ENCODE measurements around the gene IFI27L1. TPM values are rescaled to one million over a fixed set of nuclear protein-coding genes. Genes with fewer than 3 reads are reported as not detected.

Gene IFI27L1
- total RNA-seq, 4 donors from 2014 or later = 7.2 to 11.4 (median 9.3) TPM

DNA sequence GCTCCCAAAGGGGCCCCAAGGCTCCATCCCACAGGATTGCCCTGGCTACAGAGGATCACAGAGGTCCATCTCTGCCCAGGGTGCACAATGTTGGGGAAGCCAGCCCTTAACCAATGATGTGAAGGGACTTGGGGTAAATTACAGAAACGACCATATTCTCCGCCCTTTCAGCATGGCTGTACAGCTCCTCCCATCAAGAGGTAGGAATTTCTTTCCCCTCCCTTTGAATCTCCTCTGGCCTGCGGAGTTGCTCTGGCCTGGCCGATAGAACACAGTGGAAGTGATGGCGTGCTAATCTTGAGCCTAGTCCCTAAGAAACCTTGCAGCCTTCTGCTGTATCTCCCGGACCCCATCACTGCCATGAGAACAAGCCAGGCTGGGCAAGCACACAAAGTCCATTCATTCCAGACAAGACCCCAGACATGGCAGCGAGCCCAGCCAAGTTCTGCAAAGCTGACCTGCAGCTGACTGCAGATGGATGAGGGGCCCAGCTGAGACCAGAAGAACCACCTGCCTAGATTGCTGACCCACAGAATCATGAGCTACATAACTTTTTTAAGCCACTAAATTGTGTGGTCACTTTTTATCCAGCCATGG, 22.5 kb downstream of the IFI27L1 start:
- no peak overlapping the region for H3K27ac ChIP-seq
- H3K9me3 ChIP-seq = no peaks in the 10 kb centered on the region
- 71% methylated on average over 7 of the region's 7 CpGs for WGBS
- H3K4me3 ChIP-seq = no peak overlapping the region
- no peaks in the 10 kb centered on the region for H3K36me3 ChIP-seq
- peak in 1 of 2 donors; percentile 46 for DNase-seq (ENCODE audit: low spot score in 2 of 2)
- no peaks in the 10 kb centered on the region for H3K27me3 ChIP-seq
- H3K4me1 ChIP-seq = peaks cover 5% of the 10 kb centered on the region
- no peak for TF ChIP-seq EP300 (IDR thresholded peaks at IDR 0.05)
- TF ChIP-seq POLR2A (IDR thresholded peaks at IDR 0.05) = no peak

- Histone ChIP-seq H3K27ac (no peak overlapping the region), H3K27me3 (no peaks in the 10 kb centered on the region), H3K4me3 (no peak overlapping the region), H3K9me3 (no peaks in the 10 kb centered on the region), H3K4me1 (peaks cover 15% of the 10 kb centered on the region), H3K36me3 (no peaks in the 10 kb centered on the region)
- DNase-seq (ENCODE audit: low spot score in 2 of 2) = no peak
- 63% methylated on average over 10 of the region's 10 CpGs for WGBS
- TF ChIP-seq POLR2AphosphoS5 (IDR thresholded peaks at IDR 0.05) (no peak), POLR2A (IDR thresholded peaks at IDR 0.05) (no peak), EP300 (IDR thresholded peaks at IDR 0.05) (no peak)
- TF ChIP-seq, protein P1, sequence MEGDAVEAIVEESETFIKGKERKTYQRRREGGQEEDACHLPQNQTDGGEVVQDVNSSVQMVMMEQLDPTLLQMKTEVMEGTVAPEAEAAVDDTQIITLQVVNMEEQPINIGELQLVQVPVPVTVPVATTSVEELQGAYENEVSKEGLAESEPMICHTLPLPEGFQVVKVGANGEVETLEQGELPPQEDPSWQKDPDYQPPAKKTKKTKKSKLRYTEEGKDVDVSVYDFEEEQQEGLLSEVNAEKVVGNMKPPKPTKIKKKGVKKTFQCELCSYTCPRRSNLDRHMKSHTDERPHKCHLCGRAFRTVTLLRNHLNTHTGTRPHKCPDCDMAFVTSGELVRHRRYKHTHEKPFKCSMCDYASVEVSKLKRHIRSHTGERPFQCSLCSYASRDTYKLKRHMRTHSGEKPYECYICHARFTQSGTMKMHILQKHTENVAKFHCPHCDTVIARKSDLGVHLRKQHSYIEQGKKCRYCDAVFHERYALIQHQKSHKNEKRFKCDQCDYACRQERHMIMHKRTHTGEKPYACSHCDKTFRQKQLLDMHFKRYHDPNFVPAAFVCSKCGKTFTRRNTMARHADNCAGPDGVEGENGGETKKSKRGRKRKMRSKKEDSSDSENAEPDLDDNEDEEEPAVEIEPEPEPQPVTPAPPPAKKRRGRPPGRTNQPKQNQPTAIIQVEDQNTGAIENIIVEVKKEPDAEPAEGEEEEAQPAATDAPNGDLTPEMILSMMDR (IDR thresholded peaks at IDR 0.05) = no peak
Observed at GRCh38 chr14:94104731-94105130, 23.6 kb downstream of the IFI27L1 start.

DNA sequence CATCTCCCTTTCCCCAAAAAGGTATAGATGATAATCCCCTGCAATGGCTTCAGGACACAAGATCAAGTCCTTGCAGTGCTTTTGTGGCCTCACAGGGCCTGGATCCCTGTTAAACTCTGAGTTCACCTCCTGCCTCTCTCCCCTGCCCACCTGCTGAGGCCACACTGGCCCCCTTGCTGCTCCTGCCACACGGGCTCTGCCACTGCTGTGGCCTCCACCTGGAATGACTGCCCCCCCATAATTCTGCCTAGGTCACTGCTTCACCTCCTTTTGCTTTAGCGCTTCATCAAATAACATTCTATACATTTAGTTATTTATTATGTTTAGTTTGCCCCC, 28.8 kb downstream of the IFI27L1 start:
- Histone ChIP-seq H3K4me1 (peaks cover 43% of the 10 kb centered on the region), H3K27ac (peak overlapping the region; percentile 54), H3K36me3 (no peaks in the 10 kb centered on the region), H3K4me3 (no peak overlapping the region), H3K27me3 (no peaks in the 10 kb centered on the region), H3K9me3 (no peaks in the 10 kb centered on the region)
- 88% methylated on average over 2 of the region's 2 CpGs for WGBS
- no peak for DNase-seq (ENCODE audit: low spot score in 2 of 2)
- TF ChIP-seq POLR2AphosphoS5 (IDR thresholded peaks at IDR 0.05) = no peak

DNA sequence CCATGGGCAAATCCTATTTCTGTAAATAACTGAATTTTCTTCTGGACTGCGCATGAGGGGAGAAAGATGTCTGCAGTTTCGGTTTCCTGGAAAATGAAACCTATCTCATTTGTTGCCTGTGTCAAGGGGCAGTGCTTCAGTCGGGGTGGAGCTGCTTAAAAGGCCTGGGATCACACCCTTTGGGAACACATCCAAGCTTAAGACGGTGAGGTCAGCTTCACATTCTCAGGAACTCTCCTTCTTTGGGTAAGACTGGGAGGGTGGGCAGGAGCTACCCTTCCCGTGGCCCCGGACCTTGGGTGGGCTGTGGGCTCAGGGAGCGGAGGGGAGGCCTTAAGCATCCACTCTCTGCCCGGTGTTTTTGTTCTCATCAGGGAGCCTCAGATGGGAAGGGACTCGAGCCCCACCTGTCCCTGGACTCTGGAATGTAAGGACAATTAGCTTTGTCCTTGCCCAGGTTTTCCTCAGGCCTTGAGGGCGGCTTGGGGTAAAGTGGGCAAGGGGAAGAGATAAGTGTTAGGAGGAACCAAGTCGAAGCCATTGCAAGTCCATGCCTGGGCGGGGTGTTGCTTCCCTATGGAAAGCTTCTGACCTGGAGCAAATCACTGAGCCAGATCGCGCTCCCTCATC, 29.6 kb downstream of the IFI27L1 start, which contains the start of gene IFI27:
TSS of gene IFI27 (plus strand) at position 185 of the 630 bp plus-strand sequence.
- H3K4me3 ChIP-seq = peak within 1 kb of the TSS; percentile 35
- H3K27me3 ChIP-seq = no peaks in the 10 kb centered on the region
- 50% methylated on average over 9 of the region's 14 CpGs for WGBS
- no peaks in the 10 kb centered on the region for H3K36me3 ChIP-seq
- DNase-seq (ENCODE audit: low spot score in 2 of 2) = peak in 1 of 2 donors; percentile 75
- TF ChIP-seq POLR2A (IDR thresholded peaks at IDR 0.05) (peak in 1 of 2 donors; percentile 62), EP300 (IDR thresholded peaks at IDR 0.05) (no peak)
- H3K4me1 ChIP-seq = peaks cover 51% of the 10 kb centered on the region
- H3K27ac ChIP-seq = peak within 1 kb of the TSS; percentile 54
- H3K9me3 ChIP-seq = no peaks in the 10 kb centered on the region

- Histone ChIP-seq H3K36me3 (no peaks in the 10 kb centered on the region), H3K9me3 (no peaks in the 10 kb centered on the region), H3K27ac (peak overlapping the region; percentile 54), H3K4me1 (peaks cover 51% of the 10 kb centered on the region), H3K4me3 (peak overlapping the region; percentile 35), H3K27me3 (no peaks in the 10 kb centered on the region)
- TF ChIP-seq EP300 (IDR thresholded peaks at IDR 0.05) = no peak
- no peak for TF ChIP-seq POLR2AphosphoS5 (IDR thresholded peaks at IDR 0.05)
- no peak for DNase-seq (ENCODE audit: low spot score in 2 of 2)
- 75% methylated on average over 11 of the region's 20 CpGs for WGBS
Observed at GRCh38 chr14:94111276-94112095, 30.4 kb downstream of the IFI27L1 start.

- peak in 1 of 2 donors; percentile 49 for DNase-seq (ENCODE audit: low spot score in 2 of 2)
- no peak for TF ChIP-seq EP300 (IDR thresholded peaks at IDR 0.05)
- TF ChIP-seq, protein P1 (IDR thresholded peaks at IDR 0.05) = no peak
- Histone ChIP-seq H3K4me3 (peak overlapping the region; percentile 35), H3K27ac (peak overlapping the region; percentile 34), H3K36me3 (no peaks in the 10 kb centered on the region), H3K4me1 (peaks cover 51% of the 10 kb centered on the region), H3K27me3 (no peaks in the 10 kb centered on the region), H3K9me3 (no peaks in the 10 kb centered on the region)
- 67% methylated on average over 6 of the region's 6 CpGs for WGBS
Observed at GRCh38 chr14:94112513-94113063, 31.5 kb downstream of the IFI27L1 start.

GRCh38 chr14:94113073-94113472, 32.0 kb downstream of the IFI27L1 start:
- Histone ChIP-seq H3K4me3 (no peak overlapping the region), H3K4me1 (peaks cover 51% of the 10 kb centered on the region), H3K36me3 (no peaks in the 10 kb centered on the region), H3K27ac (peak overlapping the region; percentile 34), H3K9me3 (no peaks in the 10 kb centered on the region), H3K27me3 (no peaks in the 10 kb centered on the region)
- peak in 1 of 2 donors; percentile 14 for DNase-seq (ENCODE audit: low spot score in 2 of 2)
- WGBS = 56% methylated on average over 7 of the region's 7 CpGs
- TF ChIP-seq POLR2A (IDR thresholded peaks at IDR 0.05) (no peak), POLR2AphosphoS5 (IDR thresholded peaks at IDR 0.05) (no peak), EP300 (IDR thresholded peaks at IDR 0.05) (no peak)
- TF ChIP-seq, protein P1 (IDR thresholded peaks at IDR 0.05) = no peak
